ENCODE data around the gene ZBTB20. TPM values are rescaled to one million over a fixed set of nuclear protein-coding genes. Genes with fewer than 3 reads are reported as not detected.

The ZBTB20 gene
- total and polyA plus RNA-seq, 10 of the 15 experiments (the other 5 are each of a cell fraction or from before 2014, with no cell fraction given): 0.20 to 5.5 (median 2.2) TPM

DNA sequence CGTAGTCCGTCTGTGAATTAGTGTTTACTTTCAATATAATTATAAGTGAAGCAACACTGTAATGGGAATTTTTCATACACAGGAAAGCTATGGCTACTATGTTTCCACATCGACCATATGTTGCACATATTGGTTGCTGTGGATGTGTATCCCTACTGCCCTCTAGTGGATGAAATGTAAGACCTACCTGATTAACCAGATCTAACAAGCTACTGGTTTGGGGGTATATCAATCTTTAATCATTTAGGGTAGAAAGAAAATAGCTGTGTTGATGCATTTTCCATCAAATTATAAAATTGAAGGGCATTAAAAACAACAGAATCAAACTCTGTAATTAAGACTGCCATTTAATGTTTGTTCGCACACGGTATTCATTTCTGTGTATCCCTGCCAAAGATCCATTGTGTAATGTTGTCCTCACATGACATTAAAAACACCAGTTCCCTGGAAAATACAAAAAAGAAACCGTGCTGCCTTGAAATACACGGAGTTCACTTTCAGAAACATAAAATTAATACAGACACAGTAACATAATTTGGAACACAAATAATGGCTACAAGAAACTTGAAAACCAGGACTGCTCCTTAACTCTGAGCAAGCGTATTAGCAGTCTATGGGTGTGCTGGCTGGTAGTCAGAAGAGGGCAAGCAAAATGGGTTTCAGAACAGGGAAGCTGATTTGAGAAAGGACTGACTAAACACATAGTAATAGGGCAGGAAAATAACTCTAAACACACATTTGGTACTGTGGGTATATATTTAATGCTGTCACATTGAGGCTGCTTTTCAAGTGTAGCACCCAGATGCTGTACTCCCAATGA lies 728.2 kb downstream of the ZBTB20 start (continued):
- TF ChIP-seq, protein P1, sequence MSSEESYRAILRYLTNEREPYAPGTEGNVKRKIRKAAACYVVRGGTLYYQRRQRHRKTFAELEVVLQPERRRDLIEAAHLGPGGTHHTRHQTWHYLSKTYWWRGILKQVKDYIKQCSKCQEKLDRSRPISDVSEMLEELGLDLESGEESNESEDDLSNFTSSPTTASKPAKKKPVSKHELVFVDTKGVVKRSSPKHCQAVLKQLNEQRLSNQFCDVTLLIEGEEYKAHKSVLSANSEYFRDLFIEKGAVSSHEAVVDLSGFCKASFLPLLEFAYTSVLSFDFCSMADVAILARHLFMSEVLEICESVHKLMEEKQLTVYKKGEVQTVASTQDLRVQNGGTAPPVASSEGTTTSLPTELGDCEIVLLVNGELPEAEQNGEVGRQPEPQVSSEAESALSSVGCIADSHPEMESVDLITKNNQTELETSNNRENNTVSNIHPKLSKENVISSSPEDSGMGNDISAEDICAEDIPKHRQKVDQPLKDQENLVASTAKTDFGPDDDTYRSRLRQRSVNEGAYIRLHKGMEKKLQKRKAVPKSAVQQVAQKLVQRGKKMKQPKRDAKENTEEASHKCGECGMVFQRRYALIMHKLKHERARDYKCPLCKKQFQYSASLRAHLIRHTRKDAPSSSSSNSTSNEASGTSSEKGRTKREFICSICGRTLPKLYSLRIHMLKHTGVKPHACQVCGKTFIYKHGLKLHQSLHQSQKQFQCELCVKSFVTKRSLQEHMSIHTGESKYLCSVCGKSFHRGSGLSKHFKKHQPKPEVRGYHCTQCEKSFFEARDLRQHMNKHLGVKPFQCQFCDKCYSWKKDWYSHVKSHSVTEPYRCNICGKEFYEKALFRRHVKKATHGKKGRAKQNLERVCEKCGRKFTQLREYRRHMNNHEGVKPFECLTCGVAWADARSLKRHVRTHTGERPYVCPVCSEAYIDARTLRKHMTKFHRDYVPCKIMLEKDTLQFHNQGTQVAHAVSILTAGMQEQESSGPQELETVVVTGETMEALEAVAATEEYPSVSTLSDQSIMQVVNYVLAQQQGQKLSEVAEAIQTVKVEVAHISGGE (CRISPR knock-in tag; IDR thresholded peaks at IDR 0.05): no peak
- TF ChIP-seq MEF2B (IDR thresholded peaks at IDR 0.05; ENCODE audit: partially characterized antibody, poor library complexity, severe bottlenecking): peak; percentile 1
- TF ChIP-seq NR2F1 (conservative IDR thresholded peaks at IDR 0.05): no peak
- no peak for TF ChIP-seq ZSCAN29 (IDR thresholded peaks at IDR 0.05)
- TF ChIP-seq, protein P2, sequence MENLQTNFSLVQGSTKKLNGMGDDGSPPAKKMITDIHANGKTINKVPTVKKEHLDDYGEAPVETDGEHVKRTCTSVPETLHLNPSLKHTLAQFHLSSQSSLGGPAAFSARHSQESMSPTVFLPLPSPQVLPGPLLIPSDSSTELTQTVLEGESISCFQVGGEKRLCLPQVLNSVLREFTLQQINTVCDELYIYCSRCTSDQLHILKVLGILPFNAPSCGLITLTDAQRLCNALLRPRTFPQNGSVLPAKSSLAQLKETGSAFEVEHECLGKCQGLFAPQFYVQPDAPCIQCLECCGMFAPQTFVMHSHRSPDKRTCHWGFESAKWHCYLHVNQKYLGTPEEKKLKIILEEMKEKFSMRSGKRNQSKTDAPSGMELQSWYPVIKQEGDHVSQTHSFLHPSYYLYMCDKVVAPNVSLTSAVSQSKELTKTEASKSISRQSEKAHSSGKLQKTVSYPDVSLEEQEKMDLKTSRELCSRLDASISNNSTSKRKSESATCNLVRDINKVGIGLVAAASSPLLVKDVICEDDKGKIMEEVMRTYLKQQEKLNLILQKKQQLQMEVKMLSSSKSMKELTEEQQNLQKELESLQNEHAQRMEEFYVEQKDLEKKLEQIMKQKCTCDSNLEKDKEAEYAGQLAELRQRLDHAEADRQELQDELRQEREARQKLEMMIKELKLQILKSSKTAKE (IDR thresholded peaks at IDR 0.05; ENCODE audit: low read depth, poor library complexity, severe bottlenecking): peak; percentile 24
